GM08714 (cell line): ENCODE measurements around the gene CAPN7.

ENCODE experiments used
- H3K4me3 ChIP-seq: fragments of 200-500 bp; sonication (Bioruptor generic); 2 replicates; pipeline ENCODE4 v1.5.1; 2014; ENCODE audit warnings: mild to moderate bottlenecking, low read length, inconsistent platforms
- ZNF274 ChIP-seq: IDR thresholded peaks from 2 replicates; pipeline ENCODE4 v1.6.1; 2012; ENCODE audit warnings: mild to moderate bottlenecking, low read depth, low read length

The CAPN7 gene

DNA sequence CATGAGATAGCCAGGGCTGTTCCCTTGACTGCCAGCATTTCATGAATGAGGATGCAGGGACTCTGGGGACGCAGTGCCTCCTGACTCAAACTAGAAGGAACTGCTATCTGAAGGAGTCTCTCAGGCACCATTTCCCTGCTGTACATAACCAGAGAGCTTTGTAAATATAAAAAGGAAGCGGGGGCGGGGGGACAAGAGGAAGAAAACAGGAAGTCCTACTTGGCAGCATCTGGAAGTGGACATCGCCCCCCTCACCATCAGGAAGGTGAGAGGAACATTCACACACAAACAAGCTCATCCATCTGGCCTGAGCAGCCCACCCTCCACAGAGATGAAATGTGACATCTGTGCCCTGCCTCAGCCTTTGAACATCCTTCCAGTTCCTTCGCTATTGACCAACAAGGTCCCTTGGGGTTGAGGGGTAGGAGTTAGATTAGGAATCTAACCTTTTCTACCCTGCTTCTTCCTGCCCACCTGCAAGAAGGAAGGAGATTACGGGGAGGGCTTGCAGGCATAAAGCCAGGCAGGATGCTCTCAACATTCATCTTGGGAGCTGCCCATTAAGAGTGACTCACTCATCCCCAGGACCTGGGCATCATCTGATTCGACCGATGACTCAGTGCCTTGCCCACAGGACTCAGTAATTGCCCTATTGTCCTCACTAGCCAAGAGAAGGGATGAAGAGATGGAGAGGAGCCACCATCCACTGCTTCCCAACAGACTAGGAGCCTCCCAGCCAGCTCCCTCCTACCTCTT is 94.5 kb downstream of the CAPN7 start:
- TF ChIP-seq ZNF274 = no peak
- H3K4me3 ChIP-seq = no peak overlapping the region

DNA sequence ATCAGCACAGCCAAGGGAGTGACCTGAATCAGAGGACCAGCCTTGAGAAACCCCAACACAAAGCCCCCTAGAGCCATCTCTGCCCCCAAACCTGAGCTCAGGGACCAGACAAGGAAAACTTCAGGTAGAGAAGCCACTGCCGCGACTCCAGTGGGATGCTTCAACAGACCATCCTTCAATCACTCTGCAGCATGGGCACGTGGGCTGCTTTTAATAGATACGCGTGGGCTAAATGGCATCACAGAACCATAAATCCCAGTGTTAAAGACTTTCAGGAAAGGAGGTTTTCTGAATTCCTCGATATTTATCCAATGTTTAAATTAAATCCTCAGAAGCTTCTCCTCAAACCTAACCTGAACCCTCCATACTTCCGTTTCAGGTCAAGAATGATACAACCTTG is 95.7 kb downstream of the CAPN7 start:
- TF ChIP-seq ZNF274 = no peak
- no peak overlapping the region for H3K4me3 ChIP-seq
